Astrocyte (in vitro differentiated cells and primary cell): ENCODE data around the gene DCAF4L1. TPM values are rescaled to one million over a fixed set of nuclear protein-coding genes. Genes with fewer than 3 reads are reported as not detected.

ENCODE experiments used
- DNase-seq: peaks from one replicate; pipeline ENCODE4 v3.0.0-alpha.2; 2010; ENCODE audit warnings: low read depth
- FAIRE-seq: peaks from 2 replicates; lab custom pipeline; 2011; peaks lifted over from hg19 to GRCh38; lab: Jason Lieb, UNC
- H2AFZ ChIP-seq: 2 replicates; pipeline ENCODE4 v1.6.0; 2012; ENCODE audit warnings: low read depth, low read length, inconsistent platforms
- H3K27ac ChIP-seq: 2 replicates; pipeline ENCODE4 v1.5.1; 2011; ENCODE audit warnings: low read depth, low read length, inconsistent platforms
- H3K27me3 ChIP-seq: 2 replicates; pipeline ENCODE4 v1.6.0; 2011; ENCODE audit warnings: low read length, inconsistent platforms; ENCODE audit not compliant: insufficient read depth
- H3K36me3 ChIP-seq: 2 replicates; pipeline ENCODE4 v1.5.1; 2011; ENCODE audit warnings: low read length, inconsistent platforms; ENCODE audit not compliant: insufficient read depth
- H3K4me1 ChIP-seq: 2 replicates; pipeline ENCODE4 v1.5.1; 2011; ENCODE audit warnings: low read length, inconsistent platforms; ENCODE audit not compliant: insufficient read depth
- H3K4me2 ChIP-seq: 2 replicates; pipeline ENCODE4 v1.6.0; 2012; ENCODE audit warnings: low read length, inconsistent platforms
- H3K4me3 ChIP-seq: 2 replicates; pipeline ENCODE4 v1.5.1; 2011; ENCODE audit warnings: low read depth, mild to moderate bottlenecking, low read length, inconsistent platforms; ENCODE audit not compliant: insufficient read depth
- H3K79me2 ChIP-seq: 2 replicates; pipeline ENCODE4 v1.6.0; 2012; ENCODE audit warnings: mild to moderate bottlenecking, low read length, inconsistent platforms; ENCODE audit not compliant: insufficient read depth
- H3K9ac ChIP-seq: 2 replicates; pipeline ENCODE4 v1.6.0; 2012; ENCODE audit warnings: mild to moderate bottlenecking, low read length, inconsistent platforms
- H3K9me3 ChIP-seq: 2 replicates; pipeline ENCODE4 v1.5.1; 2012; ENCODE audit warnings: low read depth, mild to moderate bottlenecking, low read length, inconsistent platforms; ENCODE audit not compliant: insufficient read depth
- H4K20me1 ChIP-seq: 2 replicates; pipeline ENCODE4 v1.6.0; 2012; ENCODE audit warnings: low read length, inconsistent platforms; ENCODE audit not compliant: insufficient read depth
- H3K27ac Mint-ChIP-seq: one replicate; pipeline ENCODE4 v1.8.0; 2021; ENCODE audit warnings: mild to moderate bottlenecking, mixed read lengths; ENCODE audit not compliant: unreplicated experiment
- H3K27me3 Mint-ChIP-seq: one replicate; pipeline ENCODE4 v1.8.0; 2021; ENCODE audit warnings: low read depth, mixed read lengths; ENCODE audit not compliant: unreplicated experiment
- H3K36me3 Mint-ChIP-seq: one replicate; pipeline ENCODE4 v1.8.0; 2021; ENCODE audit warnings: low read depth, mixed read lengths; ENCODE audit not compliant: unreplicated experiment
- H3K4me1 Mint-ChIP-seq: one replicate; pipeline ENCODE4 v1.8.0; 2021; ENCODE audit warnings: low read depth, mixed read lengths; ENCODE audit not compliant: unreplicated experiment
- H3K4me3 Mint-ChIP-seq: one replicate; pipeline ENCODE4 v1.8.0; 2021; ENCODE audit warnings: mild to moderate bottlenecking, moderate library complexity, mixed read lengths; ENCODE audit not compliant: unreplicated experiment
- H3K9me3 Mint-ChIP-seq: one replicate; pipeline ENCODE4 v1.8.0; 2021; ENCODE audit warnings: mild to moderate bottlenecking, mixed read lengths; ENCODE audit not compliant: unreplicated experiment
- EZH2 ChIP-seq: IDR thresholded peaks from 2 replicates; pipeline ENCODE4 v1.6.1; 2012; ENCODE audit warnings: mild to moderate bottlenecking, low read length, inconsistent platforms; ENCODE audit not compliant: insufficient read depth
- total RNA-seq: library from RNA; stranded (reverse); gene quantifications from 2 replicates; pipeline ENCODE4 v1.2.1, GENCODE V29; 2021
- TF ChIP-seq, protein P1 (sequence below): IDR thresholded peaks from 2 replicates; pipeline ENCODE4 v1.5.1; 2011; ENCODE audit warnings: low read depth, mild to moderate bottlenecking, inconsistent platforms, low read length, moderate library complexity; ENCODE audit not compliant: insufficient read depth

Gene DCAF4L1
- total RNA-seq, 1 donor from 2014 or later = 0.20 TPM

DNA sequence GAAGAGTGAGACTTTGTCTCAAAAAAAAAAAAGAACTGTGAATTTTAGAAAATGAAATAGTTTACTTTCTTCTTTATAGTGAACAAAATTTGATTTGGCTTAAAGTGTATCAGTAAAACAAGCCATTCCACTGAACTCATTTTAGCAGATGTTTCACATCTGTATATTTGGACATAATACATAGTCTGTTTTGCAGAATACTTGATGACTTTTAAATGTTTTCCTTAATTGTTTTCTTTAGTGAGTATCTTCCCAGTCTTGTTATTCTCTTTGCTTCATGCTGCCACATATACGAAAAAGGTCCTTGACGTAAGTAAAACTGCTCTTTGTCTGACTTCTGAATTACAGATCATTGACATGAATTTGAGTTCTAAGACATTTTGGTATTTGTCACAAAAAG is 38.0 kb upstream of the DCAF4L1 start:
- H3K36me3 ChIP-seq = peaks cover 9% of the 10 kb centered on the region
- Mint-ChIP-seq H3K27me3 (no peaks in the 10 kb centered on the region), H3K36me3 (peaks cover 4% of the 10 kb centered on the region), H3K27ac (no peak overlapping the region), H3K4me1 (peaks cover 3% of the 10 kb centered on the region), H3K4me3 (no peak overlapping the region), H3K9me3 (no peaks in the 10 kb centered on the region)
- no peak overlapping the region for H3K9ac ChIP-seq
- no peaks in the 10 kb centered on the region for H3K9me3 ChIP-seq
- no peak for FAIRE-seq
- no peak overlapping the region for H3K27ac ChIP-seq
- no peaks in the 10 kb centered on the region for H3K27me3 ChIP-seq
- no peak overlapping the region for H3K4me3 ChIP-seq
- no peak overlapping the region for H3K4me2 ChIP-seq
- no peaks in the 10 kb centered on the region for H3K4me1 ChIP-seq
- no peak overlapping the region for H2AFZ ChIP-seq
- peaks cover 25% of the 10 kb centered on the region for H4K20me1 ChIP-seq
- no peak for DNase-seq
- peaks cover 59% of the 10 kb centered on the region for H3K79me2 ChIP-seq
- no peak for TF ChIP-seq EZH2

DNA sequence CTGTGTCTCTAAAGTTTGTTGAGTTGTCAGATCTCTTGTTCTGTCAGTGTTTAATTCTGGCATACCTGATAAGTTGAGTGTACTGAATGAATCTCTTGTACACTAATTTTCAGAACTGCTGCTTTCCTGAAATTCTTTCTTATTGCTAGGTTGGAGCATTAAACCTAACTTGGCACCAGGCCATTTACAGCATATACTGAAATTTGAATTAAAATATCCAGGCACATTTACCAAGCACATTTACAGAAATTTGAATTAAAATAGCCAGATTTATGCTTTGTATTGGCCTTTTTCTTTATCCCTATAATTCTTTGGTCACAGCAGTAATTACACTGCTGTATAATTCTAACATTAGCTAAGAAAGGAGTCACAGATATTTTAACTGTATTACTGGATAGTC is 37.5 kb upstream of the DCAF4L1 start:
- Histone ChIP-seq H3K4me2 (no peak overlapping the region), H3K27me3 (no peaks in the 10 kb centered on the region), H3K9ac (no peak overlapping the region), H3K4me3 (no peak overlapping the region), H3K27ac (no peak overlapping the region), H3K9me3 (no peaks in the 10 kb centered on the region), H4K20me1 (peaks cover 21% of the 10 kb centered on the region), H3K79me2 (peaks cover 55% of the 10 kb centered on the region), H3K36me3 (peaks cover 6% of the 10 kb centered on the region), H3K4me1 (no peaks in the 10 kb centered on the region), H2AFZ (no peak overlapping the region)
- FAIRE-seq (no peak), DNase-seq (no peak)
- H3K4me3 Mint-ChIP-seq = no peak overlapping the region
- no peaks in the 10 kb centered on the region for H3K27me3 Mint-ChIP-seq
- no peak overlapping the region for H3K27ac Mint-ChIP-seq
- no peak for TF ChIP-seq EZH2
- TF ChIP-seq, protein P1, sequence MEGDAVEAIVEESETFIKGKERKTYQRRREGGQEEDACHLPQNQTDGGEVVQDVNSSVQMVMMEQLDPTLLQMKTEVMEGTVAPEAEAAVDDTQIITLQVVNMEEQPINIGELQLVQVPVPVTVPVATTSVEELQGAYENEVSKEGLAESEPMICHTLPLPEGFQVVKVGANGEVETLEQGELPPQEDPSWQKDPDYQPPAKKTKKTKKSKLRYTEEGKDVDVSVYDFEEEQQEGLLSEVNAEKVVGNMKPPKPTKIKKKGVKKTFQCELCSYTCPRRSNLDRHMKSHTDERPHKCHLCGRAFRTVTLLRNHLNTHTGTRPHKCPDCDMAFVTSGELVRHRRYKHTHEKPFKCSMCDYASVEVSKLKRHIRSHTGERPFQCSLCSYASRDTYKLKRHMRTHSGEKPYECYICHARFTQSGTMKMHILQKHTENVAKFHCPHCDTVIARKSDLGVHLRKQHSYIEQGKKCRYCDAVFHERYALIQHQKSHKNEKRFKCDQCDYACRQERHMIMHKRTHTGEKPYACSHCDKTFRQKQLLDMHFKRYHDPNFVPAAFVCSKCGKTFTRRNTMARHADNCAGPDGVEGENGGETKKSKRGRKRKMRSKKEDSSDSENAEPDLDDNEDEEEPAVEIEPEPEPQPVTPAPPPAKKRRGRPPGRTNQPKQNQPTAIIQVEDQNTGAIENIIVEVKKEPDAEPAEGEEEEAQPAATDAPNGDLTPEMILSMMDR = no peak
- no peaks in the 10 kb centered on the region for H3K9me3 Mint-ChIP-seq
- peaks cover 4% of the 10 kb centered on the region for H3K36me3 Mint-ChIP-seq
- H3K4me1 Mint-ChIP-seq = no peaks in the 10 kb centered on the region

DNA sequence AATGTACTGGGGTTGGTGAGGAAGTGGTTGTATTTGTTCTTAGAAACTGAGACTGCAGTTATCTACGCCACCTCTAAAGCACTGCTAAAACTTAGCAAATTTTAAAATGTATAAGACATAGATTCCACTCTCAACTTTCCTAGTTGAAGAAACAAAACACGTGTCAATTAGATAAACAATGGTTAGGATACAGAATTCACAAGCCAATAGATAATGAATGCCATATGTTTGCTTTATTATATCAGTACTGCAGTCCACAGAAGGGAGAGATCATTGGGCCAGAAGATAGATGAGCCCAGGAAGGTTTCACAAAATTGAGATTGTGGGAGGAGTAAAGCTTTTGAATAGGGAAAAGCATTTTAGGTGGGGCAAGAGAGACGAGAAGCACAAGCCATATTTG is 32.0 kb upstream of the DCAF4L1 start:
- no peaks in the 10 kb centered on the region for H3K27me3 ChIP-seq
- no peaks in the 10 kb centered on the region for H3K4me1 Mint-ChIP-seq
- peaks cover 10% of the 10 kb centered on the region for H3K79me2 ChIP-seq
- H3K36me3 Mint-ChIP-seq = peaks cover 2% of the 10 kb centered on the region
- H3K4me3 ChIP-seq = no peak overlapping the region
- no peak overlapping the region for H2AFZ ChIP-seq
- no peaks in the 10 kb centered on the region for H3K9me3 Mint-ChIP-seq
- peaks cover 14% of the 10 kb centered on the region for H4K20me1 ChIP-seq
- H3K9me3 ChIP-seq = no peaks in the 10 kb centered on the region
- no peaks in the 10 kb centered on the region for H3K4me1 ChIP-seq
- H3K9ac ChIP-seq = no peak overlapping the region
- no peak for FAIRE-seq
- no peak overlapping the region for H3K27ac ChIP-seq
- no peak overlapping the region for H3K4me3 Mint-ChIP-seq
- TF ChIP-seq EZH2 = no peak
- TF ChIP-seq, protein P1 = no peak
- no peak overlapping the region for H3K27ac Mint-ChIP-seq
- H3K27me3 Mint-ChIP-seq = no peaks in the 10 kb centered on the region
- no peak overlapping the region for H3K4me2 ChIP-seq
- H3K36me3 ChIP-seq = peaks cover 26% of the 10 kb centered on the region
- DNase-seq = no peak
